Activated CD4-positive, CD25-positive, alpha-beta regulatory T cell treated with anti-CD3 and anti-CD28 coated beads, Interleukin-2, amount 50 U/mL, for 72 hours (primary cell): ENCODE measurements around the gene PRAMEF6.
"Not testable (repeated sequence)": the region's sequence is repeated elsewhere in the genome, so short reads cannot be mapped to it uniquely, and the experiment has no call there.

Experiments used
- DNase-seq: peaks from one replicate; pipeline ENCODE4 v3.0.0; 2021

Gene PRAMEF6

DNA sequence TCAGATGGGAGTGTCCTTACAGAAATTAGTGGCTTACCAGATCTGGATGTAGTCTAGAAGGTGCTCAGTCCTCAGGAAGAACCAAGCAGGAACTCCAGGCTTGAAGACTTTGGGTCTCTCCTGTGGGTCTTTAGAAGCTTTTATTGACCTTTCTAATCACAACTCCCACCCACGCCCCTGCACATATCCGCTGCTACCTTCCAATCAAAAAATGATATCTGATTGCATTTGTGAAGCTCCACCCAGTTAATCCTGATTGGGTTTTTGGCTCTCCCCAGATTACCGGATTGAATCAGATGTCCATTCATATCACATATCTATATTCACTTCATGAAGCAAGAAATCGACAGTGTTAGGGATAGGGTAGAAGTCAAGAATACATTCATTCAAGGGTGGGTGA is at the start of gene PRAMEF6:
PRAMEF6 (minus strand) TSS at position 101 of the 400 bp plus-strand sequence. CDS start 5,062 bp downstream, outside the sequence.
- not testable (repeated sequence) for DNase-seq

GRCh38 chr1:12924368-12924767 is 23.0 kb downstream of the PRAMEF6 start:
- DNase-seq, result not testable (repeated sequence)

GRCh38 chr1:12921749-12922148 is 25.6 kb downstream of the PRAMEF6 start:
- DNase-seq, result not testable (repeated sequence)

GRCh38 chr1:12916310-12916709 is 31.1 kb downstream of the PRAMEF6 start, which contains the start of gene PRAMEF7:
Gene PRAMEF7 (plus strand): TSS chr1:12916610. CDS start chr1:12917693, 1,083 bp downstream.
- not testable (repeated sequence) for DNase-seq

DNA sequence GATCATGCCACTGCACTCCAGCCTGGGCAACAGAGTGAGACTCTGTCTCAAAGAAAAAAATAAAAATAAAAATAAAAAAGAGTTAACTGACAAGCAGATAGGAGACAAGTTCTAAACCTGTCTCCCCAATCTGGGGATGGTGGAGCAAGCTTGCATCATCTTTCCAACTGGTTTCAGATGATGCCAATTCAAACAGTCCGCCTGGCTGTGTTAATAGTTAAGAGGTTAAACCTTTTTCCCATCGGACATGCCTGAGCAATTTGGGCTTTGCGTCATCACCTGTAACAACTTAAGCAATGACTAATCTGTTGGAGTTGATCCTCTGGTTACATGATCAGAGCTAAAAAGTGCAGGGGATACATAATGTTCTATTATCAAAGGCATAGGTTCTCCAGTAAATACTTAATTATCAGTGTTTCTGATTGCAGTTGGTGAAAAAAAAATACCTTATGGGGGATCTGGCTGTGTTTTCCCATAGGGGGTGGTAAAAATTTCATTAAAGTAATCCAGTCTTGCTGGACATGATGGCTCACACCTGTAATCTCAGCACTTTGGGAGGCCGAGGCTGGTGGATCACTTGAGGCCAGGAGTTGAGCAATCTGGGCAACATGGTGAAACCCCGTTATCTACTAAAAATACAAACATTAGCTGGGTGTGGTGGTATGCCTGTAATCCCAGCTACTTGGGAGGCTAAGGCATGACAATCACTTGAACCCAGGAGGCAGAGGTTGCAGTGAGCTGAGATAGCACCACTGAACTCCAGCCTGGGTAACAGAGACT is 43.4 kb downstream of the PRAMEF6 start:
- not testable (repeated sequence) for DNase-seq

GRCh38 chr1:12899186-12899585 is 48.2 kb downstream of the PRAMEF6 start:
- not testable (repeated sequence) for DNase-seq

- DNase-seq, result not testable (repeated sequence)
Measured at GRCh38 chr1:12898170-12898569, 49.2 kb downstream of the PRAMEF6 start, which contains the start of gene PRAMEF10. Gene PRAMEF10 (minus strand): TSS chr1:12898270. CDS start chr1:12895847, 2,423 bp downstream.
